Measurements from ENCODE around the gene ARL3.

DNA sequence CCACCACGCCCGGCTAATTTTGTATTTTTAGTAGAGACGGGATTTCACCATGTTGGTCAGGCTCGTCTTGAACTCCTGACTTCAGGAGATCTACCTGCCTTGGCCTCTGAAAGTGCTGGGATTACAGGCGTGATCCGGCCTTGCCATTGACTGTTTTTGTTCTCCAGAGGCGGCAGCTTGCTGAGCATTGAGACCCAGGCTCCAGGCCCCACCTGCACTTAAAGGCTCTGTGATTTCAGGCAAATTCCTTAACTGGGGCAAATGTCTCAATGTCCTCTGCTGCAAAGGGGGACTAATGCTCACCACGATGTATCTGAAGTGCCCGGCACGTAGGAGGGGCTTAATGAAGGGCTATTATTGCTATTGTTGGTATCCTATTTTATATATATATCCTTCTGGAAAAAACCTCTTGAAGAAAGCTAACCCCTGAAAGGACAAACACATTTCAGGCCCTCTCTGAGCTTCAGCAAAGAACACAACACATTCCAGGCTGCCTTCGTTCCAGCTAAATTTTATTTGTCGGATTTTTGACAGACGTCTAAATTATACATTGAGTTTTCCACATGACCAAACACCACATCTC is 40.9 kb downstream of the ARL3 start:
- TF ChIP-seq, protein P1, sequence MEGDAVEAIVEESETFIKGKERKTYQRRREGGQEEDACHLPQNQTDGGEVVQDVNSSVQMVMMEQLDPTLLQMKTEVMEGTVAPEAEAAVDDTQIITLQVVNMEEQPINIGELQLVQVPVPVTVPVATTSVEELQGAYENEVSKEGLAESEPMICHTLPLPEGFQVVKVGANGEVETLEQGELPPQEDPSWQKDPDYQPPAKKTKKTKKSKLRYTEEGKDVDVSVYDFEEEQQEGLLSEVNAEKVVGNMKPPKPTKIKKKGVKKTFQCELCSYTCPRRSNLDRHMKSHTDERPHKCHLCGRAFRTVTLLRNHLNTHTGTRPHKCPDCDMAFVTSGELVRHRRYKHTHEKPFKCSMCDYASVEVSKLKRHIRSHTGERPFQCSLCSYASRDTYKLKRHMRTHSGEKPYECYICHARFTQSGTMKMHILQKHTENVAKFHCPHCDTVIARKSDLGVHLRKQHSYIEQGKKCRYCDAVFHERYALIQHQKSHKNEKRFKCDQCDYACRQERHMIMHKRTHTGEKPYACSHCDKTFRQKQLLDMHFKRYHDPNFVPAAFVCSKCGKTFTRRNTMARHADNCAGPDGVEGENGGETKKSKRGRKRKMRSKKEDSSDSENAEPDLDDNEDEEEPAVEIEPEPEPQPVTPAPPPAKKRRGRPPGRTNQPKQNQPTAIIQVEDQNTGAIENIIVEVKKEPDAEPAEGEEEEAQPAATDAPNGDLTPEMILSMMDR (IDR thresholded peaks at IDR 0.05 in 8 of 11, conservative IDR thresholded peaks at IDR 0.05 in 3 of 11), result no peak
- TF ChIP-seq POLR2A (IDR thresholded peaks at IDR 0.05), result no peak
